CD4-positive, alpha-beta T cell treated with Interleukin-12 subunit alpha and Interleukin-12 subunit beta, for 1 hour (primary cell): ENCODE measurements around the gene CENPU.
"Not testable (repeated sequence)": the region's sequence is repeated elsewhere in the genome, so short reads cannot be mapped to it uniquely, and the experiment has no call there.

Source experiments
- DNase-seq: peaks from one replicate; pipeline ENCODE4 v3.0.0-alpha.2; 2020

The CENPU gene

DNA sequence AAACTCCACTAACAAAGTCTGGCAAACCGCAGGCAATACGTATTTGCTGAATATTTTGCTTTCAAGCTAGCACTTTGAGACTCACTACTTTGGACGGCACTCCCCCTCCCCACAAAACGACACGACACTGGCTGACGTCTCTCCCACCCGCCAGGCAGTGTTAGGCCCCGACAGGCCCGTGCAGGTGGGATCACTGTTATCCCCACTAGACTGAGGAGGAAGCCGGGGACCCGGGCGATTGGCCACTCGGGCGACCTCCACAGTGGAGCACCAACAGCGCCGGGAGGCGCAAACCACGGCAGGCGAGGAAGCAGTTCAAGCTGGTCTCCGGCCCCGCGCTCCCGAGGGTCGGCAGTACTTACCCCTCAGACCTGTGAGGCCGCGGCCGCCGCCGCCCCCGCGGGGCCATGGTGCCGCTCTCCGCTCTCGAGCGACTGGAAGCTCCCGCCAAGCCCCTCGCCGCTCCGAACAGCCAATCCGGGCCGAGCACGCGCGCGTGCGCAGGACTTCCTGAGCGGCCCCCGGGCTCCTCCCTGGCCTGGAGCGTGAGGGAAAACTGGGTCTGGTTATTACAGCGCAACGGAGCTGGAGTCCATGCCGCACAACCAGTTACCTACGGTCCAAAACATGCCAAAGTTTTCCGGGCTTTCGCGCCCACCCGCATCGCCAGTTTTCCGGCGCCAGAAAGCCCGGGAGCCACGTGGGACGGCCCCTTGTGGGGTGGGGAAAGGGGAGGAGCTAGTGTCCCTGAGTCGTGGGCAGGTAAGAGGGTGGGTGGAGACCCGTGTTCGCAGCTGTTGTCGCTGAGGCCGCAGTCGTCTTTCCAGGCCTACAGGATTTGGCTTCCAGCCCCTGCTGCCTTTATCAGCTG, at the start of gene CENPU:
Gene CENPU (minus strand): TSS at position 443 of the 871 bp plus-strand sequence. CDS start 34 bp downstream, at position 409.
- peak; percentile 97 for DNase-seq

GRCh38 chr4:184782731-184783373, 49.0 kb upstream of the CENPU start:
- no peak for DNase-seq

- not testable (repeated sequence) for DNase-seq
Observed at GRCh38 chr4:184779160-184779559, 45.3 kb upstream of the CENPU start.

DNA sequence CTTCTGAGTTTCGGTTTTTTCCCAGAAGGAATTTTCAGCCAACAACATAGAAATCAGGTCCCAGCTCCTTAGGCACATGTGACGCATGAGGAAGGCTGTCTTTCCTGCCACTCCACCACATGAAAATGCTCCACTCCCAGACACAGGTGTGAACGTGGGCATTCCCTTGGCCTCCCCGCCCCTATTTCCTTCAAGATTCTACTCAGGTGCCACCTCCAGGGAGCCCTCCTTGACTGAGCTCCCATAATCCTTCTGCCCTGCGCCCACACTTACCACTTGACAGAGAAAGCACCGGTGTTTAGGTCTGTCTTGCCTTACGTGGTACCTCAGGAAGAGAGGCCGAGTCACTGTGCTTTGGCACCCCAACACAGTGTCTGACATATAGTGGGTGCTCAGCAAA, 44.4 kb upstream of the CENPU start:
- DNase-seq: no peak

DNA sequence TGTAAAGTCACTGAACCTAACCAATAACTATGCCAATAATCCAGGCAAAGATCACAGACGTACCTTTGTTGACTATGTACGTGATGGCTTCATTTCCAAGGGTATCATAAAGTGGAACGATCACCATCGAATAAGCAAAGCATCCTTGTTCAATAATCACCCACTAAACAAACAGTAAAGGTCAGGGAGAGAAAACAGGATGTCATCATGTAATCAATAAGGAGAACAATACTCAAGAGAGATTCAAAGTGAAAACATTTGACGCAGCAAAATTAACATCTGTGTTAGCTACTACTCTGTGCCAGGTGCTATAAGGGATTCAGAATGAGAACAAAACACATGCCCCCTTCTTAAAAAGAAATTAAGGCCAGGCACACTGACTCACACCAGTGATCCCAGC, 42.9 kb upstream of the CENPU start:
- no peak for DNase-seq

GRCh38 chr4:184775854-184776555, 42.1 kb upstream of the CENPU start:
- no peak for DNase-seq

- no peak for DNase-seq
Observed at GRCh38 chr4:184774152-184774551, 40.3 kb upstream of the CENPU start.

DNA sequence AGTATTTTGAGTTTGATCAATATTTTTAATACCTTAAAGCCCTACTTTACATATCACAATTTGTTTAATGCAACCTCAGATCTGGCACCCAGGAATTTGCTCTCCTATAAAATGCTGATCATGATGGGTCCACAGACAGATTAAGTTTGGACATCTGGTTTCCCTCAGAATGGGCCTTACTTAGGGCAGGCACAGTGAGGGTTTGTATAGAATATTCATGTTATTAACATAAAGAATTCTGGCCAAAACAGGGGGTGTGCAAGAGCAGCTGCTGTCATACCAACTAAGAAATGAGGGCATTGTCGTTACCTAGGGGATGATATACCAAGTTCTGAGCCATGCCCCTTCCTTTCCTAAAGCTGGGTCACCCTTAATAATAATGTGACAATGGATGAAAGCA, 37.5 kb upstream of the CENPU start:
- no peak for DNase-seq

DNA sequence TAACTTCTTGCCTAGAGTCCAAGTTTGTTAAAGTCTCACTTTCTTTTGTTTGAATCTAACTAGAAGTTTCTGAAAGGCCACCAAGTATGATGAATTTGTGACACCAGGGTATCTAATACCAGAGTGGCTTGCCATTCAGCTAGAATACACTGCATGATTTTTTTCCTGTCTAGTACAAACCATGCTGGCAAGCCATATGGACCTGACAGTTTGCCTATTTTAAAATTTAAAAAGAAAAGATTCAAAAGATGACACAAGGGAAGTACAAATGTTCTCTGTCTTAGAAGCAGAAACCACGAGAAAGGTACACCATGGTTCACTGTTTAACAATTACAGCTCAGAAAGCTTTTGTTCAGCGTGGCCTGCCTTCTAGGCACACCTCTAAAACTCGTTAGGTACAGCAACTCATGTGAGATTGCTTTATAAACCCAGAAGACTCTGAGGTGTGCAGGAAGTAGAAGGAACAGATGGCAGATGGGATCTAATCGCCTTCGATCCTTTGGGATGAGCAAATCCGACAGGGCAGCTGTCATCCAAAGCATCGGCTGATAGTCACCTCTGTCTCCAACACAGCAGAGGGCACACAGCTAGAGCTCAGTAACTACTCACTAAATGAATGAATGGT, 35.4 kb upstream of the CENPU start:
- DNase-seq: no peak

GRCh38 chr4:184768296-184768695, 34.4 kb upstream of the CENPU start:
- no peak for DNase-seq

- DNase-seq: no peak
Observed at GRCh38 chr4:184766446-184766845, 32.5 kb upstream of the CENPU start.

DNA sequence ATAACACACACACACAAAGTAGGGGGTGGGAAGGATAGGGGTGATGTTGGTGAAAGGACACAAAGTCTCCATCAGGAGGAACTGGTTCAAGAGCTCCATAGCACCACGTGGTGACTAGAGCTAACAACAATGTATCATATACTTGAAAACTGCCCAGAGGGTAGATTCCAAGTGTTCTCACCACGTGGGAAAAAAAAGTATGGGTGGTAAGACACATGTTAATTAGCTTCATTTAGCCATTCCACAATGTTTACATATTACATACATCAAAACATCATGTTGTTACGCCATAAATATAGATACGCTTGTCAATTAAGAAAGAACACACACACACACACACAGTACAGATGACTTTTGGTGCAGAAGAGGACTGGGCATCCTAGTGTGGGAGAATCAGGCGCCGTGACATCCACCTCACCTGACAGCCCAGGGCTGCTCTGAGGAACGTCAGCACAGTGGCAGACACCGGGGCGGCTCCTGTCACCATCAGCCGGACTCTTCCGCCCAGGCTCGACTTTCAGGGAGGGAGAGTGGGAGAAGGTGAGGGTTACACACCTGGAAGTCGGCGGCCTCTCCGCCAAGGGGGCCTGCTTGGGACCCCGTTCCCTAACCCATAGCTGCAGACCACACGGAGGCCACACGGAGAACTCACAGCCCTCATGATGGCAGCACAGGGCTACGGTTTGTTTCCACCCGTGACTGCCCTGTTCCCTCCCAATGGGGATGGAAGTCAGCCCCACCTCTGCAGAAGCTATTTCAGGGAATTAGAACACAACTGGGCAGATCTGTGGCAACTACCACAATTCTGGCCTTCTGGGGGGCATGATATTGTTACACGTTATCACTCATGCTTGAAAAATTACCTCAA, 31.8 kb upstream of the CENPU start:
- no peak for DNase-seq

- no peak for DNase-seq
Observed at GRCh38 chr4:184764601-184765000, 30.7 kb upstream of the CENPU start.

- DNase-seq: no peak
Observed at GRCh38 chr4:184763150-184763780, 29.4 kb upstream of the CENPU start.

DNA sequence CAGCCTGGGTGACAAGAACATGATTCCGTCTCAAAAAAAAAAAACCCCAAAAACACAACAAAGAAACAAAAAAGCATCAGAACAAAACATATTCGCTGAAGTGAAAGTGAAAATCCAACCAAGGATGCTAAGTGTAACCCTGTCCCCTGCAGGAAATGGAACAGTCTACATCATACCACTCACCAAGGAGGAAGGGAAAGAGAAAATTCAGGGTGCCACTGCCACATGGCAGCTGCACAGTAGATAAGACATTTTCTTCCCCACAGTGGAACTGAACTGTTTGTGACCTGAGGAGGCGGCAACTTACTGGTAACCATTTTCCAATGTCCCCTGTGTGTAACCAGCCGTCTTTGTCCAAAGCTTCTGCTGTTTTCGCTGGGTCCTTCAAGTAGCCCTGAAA, 28.2 kb upstream of the CENPU start:
- DNase-seq: peak; percentile 65

DNA sequence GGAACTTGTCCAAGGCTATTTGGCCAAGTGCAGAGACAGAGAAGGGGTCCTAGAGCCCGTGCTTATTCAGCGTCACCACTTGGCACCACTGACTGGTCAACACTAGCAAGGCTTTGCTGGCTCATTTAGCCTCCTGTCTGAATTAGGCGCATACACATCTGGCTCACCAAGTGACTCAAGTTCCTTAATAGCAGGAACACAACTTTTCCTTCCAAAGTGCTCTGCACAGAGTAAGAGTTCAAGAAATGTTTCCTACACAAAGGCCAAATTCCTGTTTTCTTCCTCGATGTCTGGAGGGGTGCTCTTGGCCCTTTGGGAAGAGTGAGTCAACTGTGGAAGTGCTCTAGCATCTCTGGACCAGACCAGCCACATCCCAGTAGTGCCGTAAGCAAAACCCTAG, 26.8 kb upstream of the CENPU start:
- DNase-seq: no peak

GRCh38 chr4:184757810-184758209, 23.9 kb upstream of the CENPU start:
- DNase-seq: no peak

DNA sequence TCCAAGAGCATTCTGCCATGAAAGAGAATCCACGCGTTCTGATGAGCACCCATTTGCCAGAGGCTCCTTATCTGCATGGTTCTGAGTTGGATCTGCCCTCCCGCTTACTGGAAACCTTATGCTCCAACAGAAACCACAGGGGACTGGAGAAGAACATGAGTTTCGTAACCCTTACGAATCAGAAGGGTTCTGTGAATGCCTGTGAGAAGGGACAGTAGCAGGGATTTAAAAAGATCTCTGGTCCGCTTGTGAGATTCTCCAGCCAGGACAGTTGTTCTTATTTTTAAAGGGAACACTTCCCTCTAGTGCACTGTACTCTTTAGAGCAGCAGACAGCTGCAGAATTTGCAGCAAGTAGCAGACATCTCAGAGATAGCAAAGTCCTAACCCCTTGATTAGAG, 22.5 kb upstream of the CENPU start:
- DNase-seq: no peak

DNA sequence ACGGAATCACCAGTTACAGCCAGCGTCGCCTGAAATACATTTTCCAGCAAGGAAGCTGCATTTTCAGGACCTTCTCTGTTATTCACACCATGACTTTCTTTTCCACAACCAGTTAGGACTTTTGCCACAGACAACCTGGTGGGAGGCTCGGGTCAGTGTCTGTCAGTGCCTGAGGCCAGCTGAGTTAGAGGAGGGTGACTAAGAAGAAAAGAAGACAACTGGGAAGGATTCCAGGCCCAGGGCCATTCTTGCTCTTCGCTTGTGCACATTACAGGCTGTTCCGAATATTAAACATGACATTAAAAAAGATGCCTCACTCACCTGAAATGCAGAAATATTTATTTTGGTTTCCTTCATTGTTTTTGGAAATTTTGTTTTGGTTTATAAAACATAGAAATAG, 21.4 kb upstream of the CENPU start:
- DNase-seq: no peak

GRCh38 chr4:184752496-184753275, 18.8 kb upstream of the CENPU start:
- no peak for DNase-seq

DNA sequence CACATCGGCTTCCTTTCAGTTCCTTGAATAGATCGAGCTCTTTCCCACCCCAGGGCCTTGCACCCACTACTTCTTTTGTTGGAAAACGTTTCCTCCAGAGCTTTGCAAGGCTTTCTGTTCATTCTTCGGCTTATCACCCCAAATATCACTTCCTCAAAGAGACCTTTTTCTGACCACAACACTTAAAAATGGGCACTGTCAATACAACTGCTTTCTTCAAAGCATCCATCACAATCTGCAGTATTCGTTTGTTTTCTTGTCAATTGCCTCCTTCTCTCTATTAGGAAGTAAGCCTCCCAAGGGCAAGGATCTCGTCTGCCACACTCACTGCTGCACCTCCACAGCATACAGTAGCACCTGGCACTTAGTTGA, 17.7 kb upstream of the CENPU start:
- no peak for DNase-seq
